ENCODE data around the gene CCDC34.
"Not testable (repeated sequence)": the region's sequence is repeated elsewhere in the genome, so short reads cannot be mapped to it uniquely, and the experiment has no call there.

Gene CCDC34

GRCh38 chr11:27339941-27340340, 23.1 kb downstream of the CCDC34 start:
- Histone ChIP-seq H3K36me3 (ENCODE audit: control insufficient read depth in 1 of 2, insufficient read depth in 2 of 2, low read length in 2 of 2) (no peaks in the 10 kb centered on the region), H3K4me1 (ENCODE audit: control insufficient read depth in 1 of 2, insufficient read depth in 2 of 2, low read length in 2 of 2) (no peaks in the 10 kb centered on the region), H3K27me3 (ENCODE audit: low read depth, low read length) (no peaks in the 10 kb centered on the region), H3K9me3 (ENCODE audit: control insufficient read depth in 1 of 2, low read length in 2 of 2) (no peaks in the 10 kb centered on the region), H3K4me3 (ENCODE audit: low read depth in 1 of 2, low read length in 2 of 2) (no peak overlapping the region), H3K27ac (ENCODE audit: low read length) (no peak overlapping the region)

GRCh38 chr11:27334764-27335163, 28.3 kb downstream of the CCDC34 start:
- H3K4me3 ChIP-seq (ENCODE audit: low read depth in 1 of 2, low read length in 2 of 2); H3K4me1 ChIP-seq (ENCODE audit: control insufficient read depth in 1 of 2, insufficient read depth in 2 of 2, low read length in 2 of 2); H3K27ac ChIP-seq (ENCODE audit: low read length); H3K27me3 ChIP-seq (ENCODE audit: low read depth, low read length); H3K36me3 ChIP-seq (ENCODE audit: control insufficient read depth in 1 of 2, insufficient read depth in 2 of 2, low read length in 2 of 2); H3K9me3 ChIP-seq (ENCODE audit: control insufficient read depth in 1 of 2, low read length in 2 of 2): not testable (repeated sequence)

- no peaks in the 10 kb centered on the region for H3K27me3 ChIP-seq (ENCODE audit: low read depth, low read length)
Measured at GRCh38 chr11:27331981-27332380, 31.0 kb downstream of the CCDC34 start.

GRCh38 chr11:27330633-27331270, 32.3 kb downstream of the CCDC34 start:
- Histone ChIP-seq H3K4me1 (ENCODE audit: control insufficient read depth in 1 of 2, insufficient read depth in 2 of 2, low read length in 2 of 2) (no peaks in the 10 kb centered on the region), H3K4me3 (ENCODE audit: low read depth in 1 of 2, low read length in 2 of 2) (no peak overlapping the region), H3K36me3 (ENCODE audit: control insufficient read depth in 1 of 2, insufficient read depth in 2 of 2, low read length in 2 of 2) (no peaks in the 10 kb centered on the region), H3K27me3 (ENCODE audit: low read depth, low read length) (no peaks in the 10 kb centered on the region), H3K27ac (ENCODE audit: low read length) (no peak overlapping the region), H3K9me3 (ENCODE audit: control insufficient read depth in 1 of 2, low read length in 2 of 2) (no peaks in the 10 kb centered on the region)

More at GRCh38 chr11:27331981-27332380, 31.0 kb downstream of the CCDC34 start:
- Histone ChIP-seq H3K9me3 (ENCODE audit: control insufficient read depth in 1 of 2, low read length in 2 of 2) (no peaks in the 10 kb centered on the region), H3K4me1 (ENCODE audit: control insufficient read depth in 1 of 2, insufficient read depth in 2 of 2, low read length in 2 of 2) (no peaks in the 10 kb centered on the region), H3K4me3 (ENCODE audit: low read depth in 1 of 2, low read length in 2 of 2) (no peak overlapping the region), H3K27ac (ENCODE audit: low read length) (no peak overlapping the region), H3K36me3 (ENCODE audit: control insufficient read depth in 1 of 2, insufficient read depth in 2 of 2, low read length in 2 of 2) (no peaks in the 10 kb centered on the region)

GRCh38 chr11:27329867-27330632, 33.0 kb downstream of the CCDC34 start:
- Histone ChIP-seq H3K27me3 (ENCODE audit: low read depth, low read length) (no peaks in the 10 kb centered on the region), H3K9me3 (ENCODE audit: control insufficient read depth in 1 of 2, low read length in 2 of 2) (no peaks in the 10 kb centered on the region), H3K4me1 (ENCODE audit: control insufficient read depth in 1 of 2, insufficient read depth in 2 of 2, low read length in 2 of 2) (no peaks in the 10 kb centered on the region), H3K36me3 (ENCODE audit: control insufficient read depth in 1 of 2, insufficient read depth in 2 of 2, low read length in 2 of 2) (no peaks in the 10 kb centered on the region), H3K4me3 (ENCODE audit: low read depth in 1 of 2, low read length in 2 of 2) (no peak overlapping the region), H3K27ac (ENCODE audit: low read length) (no peak overlapping the region)

GRCh38 chr11:27328614-27329013, 34.4 kb downstream of the CCDC34 start:
- Histone ChIP-seq H3K4me3 (ENCODE audit: low read depth in 1 of 2, low read length in 2 of 2) (no peak overlapping the region), H3K27ac (ENCODE audit: low read length) (no peak overlapping the region), H3K36me3 (ENCODE audit: control insufficient read depth in 1 of 2, insufficient read depth in 2 of 2, low read length in 2 of 2) (no peaks in the 10 kb centered on the region), H3K27me3 (ENCODE audit: low read depth, low read length) (no peaks in the 10 kb centered on the region), H3K9me3 (ENCODE audit: control insufficient read depth in 1 of 2, low read length in 2 of 2) (no peaks in the 10 kb centered on the region), H3K4me1 (ENCODE audit: control insufficient read depth in 1 of 2, insufficient read depth in 2 of 2, low read length in 2 of 2) (no peaks in the 10 kb centered on the region)

GRCh38 chr11:27327064-27327463, 36.0 kb downstream of the CCDC34 start:
- not testable (repeated sequence) for H3K36me3 ChIP-seq (ENCODE audit: control insufficient read depth in 1 of 2, insufficient read depth in 2 of 2, low read length in 2 of 2); H3K27ac ChIP-seq (ENCODE audit: low read length); H3K27me3 ChIP-seq (ENCODE audit: low read depth, low read length); H3K9me3 ChIP-seq (ENCODE audit: control insufficient read depth in 1 of 2, low read length in 2 of 2); H3K4me3 ChIP-seq (ENCODE audit: low read depth in 1 of 2, low read length in 2 of 2); H3K4me1 ChIP-seq (ENCODE audit: control insufficient read depth in 1 of 2, insufficient read depth in 2 of 2, low read length in 2 of 2)

GRCh38 chr11:27322196-27322595, 40.8 kb downstream of the CCDC34 start:
- H3K4me3 ChIP-seq (ENCODE audit: low read depth in 1 of 2, low read length in 2 of 2); H3K36me3 ChIP-seq (ENCODE audit: control insufficient read depth in 1 of 2, insufficient read depth in 2 of 2, low read length in 2 of 2); H3K4me1 ChIP-seq (ENCODE audit: control insufficient read depth in 1 of 2, insufficient read depth in 2 of 2, low read length in 2 of 2); H3K27me3 ChIP-seq (ENCODE audit: low read depth, low read length); H3K9me3 ChIP-seq (ENCODE audit: control insufficient read depth in 1 of 2, low read length in 2 of 2); H3K27ac ChIP-seq (ENCODE audit: low read length): not testable (repeated sequence)

- H3K4me3 ChIP-seq (ENCODE audit: low read depth in 1 of 2, low read length in 2 of 2); H3K4me1 ChIP-seq (ENCODE audit: control insufficient read depth in 1 of 2, insufficient read depth in 2 of 2, low read length in 2 of 2); H3K27ac ChIP-seq (ENCODE audit: low read length); H3K27me3 ChIP-seq (ENCODE audit: low read depth, low read length); H3K9me3 ChIP-seq (ENCODE audit: control insufficient read depth in 1 of 2, low read length in 2 of 2); H3K36me3 ChIP-seq (ENCODE audit: control insufficient read depth in 1 of 2, insufficient read depth in 2 of 2, low read length in 2 of 2): not testable (repeated sequence)
Measured at GRCh38 chr11:27321340-27321739, 41.7 kb downstream of the CCDC34 start.

GRCh38 chr11:27319072-27319471, 43.9 kb downstream of the CCDC34 start:
- H3K4me3 ChIP-seq (ENCODE audit: low read depth in 1 of 2, low read length in 2 of 2), result no peak overlapping the region

GRCh38 chr11:27317751-27318150, 45.3 kb downstream of the CCDC34 start:
- Histone ChIP-seq H3K27ac (ENCODE audit: low read length) (no peak overlapping the region), H3K4me3 (ENCODE audit: low read depth in 1 of 2, low read length in 2 of 2) (no peak overlapping the region), H3K4me1 (ENCODE audit: control insufficient read depth in 1 of 2, insufficient read depth in 2 of 2, low read length in 2 of 2) (no peaks in the 10 kb centered on the region)

More at GRCh38 chr11:27319072-27319471, 43.9 kb downstream of the CCDC34 start:
- no peak overlapping the region for H3K27ac ChIP-seq (ENCODE audit: low read length)
- no peaks in the 10 kb centered on the region for H3K36me3 ChIP-seq (ENCODE audit: control insufficient read depth in 1 of 2, insufficient read depth in 2 of 2, low read length in 2 of 2)
- H3K27me3 ChIP-seq (ENCODE audit: low read depth, low read length), result no peaks in the 10 kb centered on the region
- no peaks in the 10 kb centered on the region for H3K4me1 ChIP-seq (ENCODE audit: control insufficient read depth in 1 of 2, insufficient read depth in 2 of 2, low read length in 2 of 2)
- no peaks in the 10 kb centered on the region for H3K9me3 ChIP-seq (ENCODE audit: control insufficient read depth in 1 of 2, low read length in 2 of 2)

GRCh38 chr11:27315836-27316235, 47.2 kb downstream of the CCDC34 start:
- no peaks in the 10 kb centered on the region for H3K36me3 ChIP-seq (ENCODE audit: control insufficient read depth in 1 of 2, insufficient read depth in 2 of 2, low read length in 2 of 2)
- H3K4me1 ChIP-seq (ENCODE audit: control insufficient read depth in 1 of 2, insufficient read depth in 2 of 2, low read length in 2 of 2), result no peaks in the 10 kb centered on the region
- H3K4me3 ChIP-seq (ENCODE audit: low read depth in 1 of 2, low read length in 2 of 2), result no peak overlapping the region
- no peaks in the 10 kb centered on the region for H3K9me3 ChIP-seq (ENCODE audit: control insufficient read depth in 1 of 2, low read length in 2 of 2)
- H3K27ac ChIP-seq (ENCODE audit: low read length), result no peak overlapping the region
- no peaks in the 10 kb centered on the region for H3K27me3 ChIP-seq (ENCODE audit: low read depth, low read length)

More at GRCh38 chr11:27317751-27318150, 45.3 kb downstream of the CCDC34 start:
- no peaks in the 10 kb centered on the region for H3K9me3 ChIP-seq (ENCODE audit: control insufficient read depth in 1 of 2, low read length in 2 of 2)
- no peaks in the 10 kb centered on the region for H3K27me3 ChIP-seq (ENCODE audit: low read depth, low read length)
- no peaks in the 10 kb centered on the region for H3K36me3 ChIP-seq (ENCODE audit: control insufficient read depth in 1 of 2, insufficient read depth in 2 of 2, low read length in 2 of 2)

Data from muscle layer of duodenum (tissue), 2 donors.